HG03280 (cell line): ENCODE data around the gene CACNA2D4.

Experiments used
- ATAC-seq: cut with Tn5 transposase; IDR thresholded peaks from one replicate; pipeline ENCODE4 v1.9.1; 2021; ENCODE audit warnings: mild to moderate bottlenecking, moderate library complexity; ENCODE audit not compliant: unreplicated experiment

The CACNA2D4 gene

DNA sequence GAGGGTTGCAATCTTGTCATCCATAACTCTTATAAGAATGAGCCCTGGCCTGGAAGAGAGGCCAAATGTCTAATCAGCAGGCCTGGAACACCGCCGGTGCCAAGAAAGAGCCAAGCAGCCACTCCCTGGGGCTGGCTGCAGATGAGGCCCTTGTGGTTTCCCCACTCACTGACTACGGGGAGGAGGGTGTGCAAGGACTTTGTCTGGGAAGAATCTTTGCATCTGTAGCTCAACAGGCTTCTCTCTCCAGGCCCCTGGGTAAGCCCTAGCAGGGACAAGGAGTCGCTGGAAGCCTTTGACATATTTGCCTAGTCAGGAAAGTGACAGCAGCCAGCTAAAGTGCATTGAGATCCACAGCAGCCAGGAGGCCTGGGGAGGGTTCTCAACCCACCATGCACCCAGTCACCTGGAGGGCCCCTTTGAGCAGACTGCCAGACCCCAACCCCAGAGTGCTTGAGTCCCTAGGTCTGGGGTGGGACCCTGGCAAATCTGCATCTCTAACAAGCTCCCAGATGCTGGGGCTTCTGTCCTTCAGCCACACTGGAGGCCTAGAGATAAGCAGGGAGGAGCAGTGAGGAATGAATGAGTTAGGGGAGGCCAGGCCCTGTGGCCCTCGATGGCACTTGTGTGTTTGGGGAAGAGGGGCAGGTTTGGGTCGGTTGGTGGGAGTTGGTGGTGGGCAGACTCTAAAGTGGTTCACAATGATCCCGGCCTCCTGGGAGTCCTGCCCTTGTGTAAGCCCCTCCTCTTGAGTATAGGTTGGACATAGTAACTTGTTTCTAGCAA is 112.0 kb downstream of the CACNA2D4 start:
- ATAC-seq, result no peak

DNA sequence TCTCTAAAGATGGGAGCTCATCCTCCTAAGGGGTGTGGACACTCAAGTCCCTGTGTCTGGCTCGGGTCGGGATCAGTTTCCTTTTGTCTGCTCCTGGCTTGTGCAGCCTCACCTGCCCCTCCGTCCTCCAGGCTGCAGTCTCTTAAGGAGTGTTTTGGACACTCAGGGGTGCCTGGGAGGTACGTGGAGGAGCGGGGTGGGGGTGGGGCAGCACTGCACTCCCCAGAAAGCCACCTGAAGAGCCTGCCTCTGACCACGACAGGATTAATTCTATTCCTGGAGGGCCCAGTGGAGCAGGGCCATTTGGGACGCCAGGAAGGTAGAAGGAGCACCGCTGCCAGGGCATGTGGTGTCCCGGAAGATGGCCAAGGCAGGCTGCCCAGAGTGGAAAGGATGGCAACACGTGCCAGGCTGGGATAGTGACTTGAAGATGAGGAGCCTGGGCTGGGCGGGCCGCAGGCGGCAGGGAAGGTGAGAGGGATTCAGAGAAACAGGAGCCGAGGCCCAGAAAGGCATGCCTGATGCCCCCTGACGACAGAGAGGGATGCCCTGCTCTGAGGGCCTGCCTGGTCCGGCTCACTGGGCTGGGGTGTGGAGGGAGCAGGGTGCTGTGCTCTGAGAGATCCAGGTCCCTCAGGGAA is 112.9 kb downstream of the CACNA2D4 start:
- no peak for ATAC-seq

DNA sequence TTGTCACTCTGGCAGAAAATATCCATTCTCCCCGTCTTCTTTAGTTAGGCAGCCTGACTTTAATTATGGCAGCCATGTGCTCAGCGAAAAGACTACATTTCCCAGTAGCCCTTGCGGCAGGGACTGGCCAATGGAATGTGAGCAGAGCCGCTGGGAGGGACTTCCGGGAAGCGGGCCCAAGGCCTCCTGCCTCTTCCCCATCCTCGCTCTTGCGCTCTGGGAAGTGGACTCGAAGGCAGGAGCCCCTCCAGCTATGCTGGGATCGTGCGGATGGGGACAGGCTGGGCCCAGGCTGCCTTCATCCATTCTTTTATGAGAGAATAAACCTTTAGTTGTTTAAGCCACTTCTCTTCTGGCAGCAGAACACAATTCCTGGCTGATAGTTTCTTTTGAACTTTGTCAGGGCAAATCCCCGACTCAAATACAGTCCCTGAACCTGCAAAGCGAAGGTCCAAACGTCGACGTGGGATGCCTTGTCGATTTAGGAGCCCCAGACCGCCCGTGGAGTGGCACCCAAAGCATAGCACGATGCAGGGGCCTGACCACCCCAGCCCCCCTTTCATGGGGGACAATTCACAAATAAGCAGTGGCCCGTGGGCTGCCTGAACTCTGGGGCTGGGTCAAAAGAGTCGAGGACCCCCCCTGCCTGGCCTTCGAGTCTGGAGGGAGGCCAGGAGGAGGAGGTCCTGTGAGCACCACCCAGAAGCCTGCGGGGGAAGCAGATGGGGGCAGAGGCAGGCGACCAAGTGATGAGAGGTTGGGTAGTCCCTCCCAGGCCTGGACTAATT is 113.7 kb downstream of the CACNA2D4 start:
- peak; percentile 86 for ATAC-seq

DNA sequence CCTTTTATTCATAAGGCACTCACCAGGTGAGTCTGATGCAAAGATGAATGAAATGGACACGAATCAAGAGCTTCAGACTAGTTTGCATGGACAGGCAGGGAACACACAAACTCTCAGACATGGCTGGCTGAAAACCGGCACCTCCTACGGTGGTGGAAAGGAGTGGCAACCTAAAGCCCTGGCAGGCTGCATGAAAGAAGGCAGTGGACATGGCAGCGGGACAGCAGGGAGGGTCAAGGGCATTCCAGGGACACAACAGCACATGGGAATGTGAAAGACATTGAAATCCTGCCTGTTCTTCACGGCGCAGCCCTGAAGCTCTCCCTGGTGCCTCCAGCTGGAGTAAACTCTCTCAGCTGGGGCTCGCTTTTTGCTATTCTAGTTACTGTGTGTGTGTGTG is 114.7 kb downstream of the CACNA2D4 start:
- no peak for ATAC-seq

DNA sequence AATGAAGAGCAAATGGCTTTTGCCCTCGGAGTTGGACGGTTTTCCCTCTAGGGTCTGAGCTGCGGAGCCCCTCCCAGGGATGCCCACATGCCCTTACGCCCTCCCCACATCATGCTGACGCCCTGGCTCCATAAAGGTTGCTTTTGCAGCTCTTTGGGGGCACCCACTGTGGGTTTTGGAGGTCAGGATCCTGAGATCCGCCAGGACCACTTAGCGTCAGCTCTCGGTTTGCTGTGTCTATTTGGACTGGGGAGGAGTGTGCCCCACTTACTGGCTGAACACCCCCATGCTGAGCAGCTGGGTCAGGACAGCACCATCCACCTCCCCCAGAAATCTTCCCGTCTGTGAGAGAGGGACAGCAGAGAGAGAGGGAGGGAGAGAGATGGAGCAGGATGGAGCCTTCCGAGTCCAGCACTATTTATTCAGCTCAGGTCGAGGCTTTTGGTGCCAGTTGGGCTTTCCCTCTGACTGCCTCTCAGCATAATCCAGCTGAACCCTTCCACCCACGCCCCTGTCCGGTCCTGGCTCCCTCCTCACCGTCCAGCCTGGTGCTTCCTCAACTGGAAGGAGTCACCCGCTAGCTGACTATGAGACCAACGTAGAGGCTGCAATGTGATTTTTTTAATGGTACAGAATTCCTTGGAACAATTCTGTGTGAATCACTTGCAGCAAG is 117.0 kb downstream of the CACNA2D4 start:
- ATAC-seq, result no peak

DNA sequence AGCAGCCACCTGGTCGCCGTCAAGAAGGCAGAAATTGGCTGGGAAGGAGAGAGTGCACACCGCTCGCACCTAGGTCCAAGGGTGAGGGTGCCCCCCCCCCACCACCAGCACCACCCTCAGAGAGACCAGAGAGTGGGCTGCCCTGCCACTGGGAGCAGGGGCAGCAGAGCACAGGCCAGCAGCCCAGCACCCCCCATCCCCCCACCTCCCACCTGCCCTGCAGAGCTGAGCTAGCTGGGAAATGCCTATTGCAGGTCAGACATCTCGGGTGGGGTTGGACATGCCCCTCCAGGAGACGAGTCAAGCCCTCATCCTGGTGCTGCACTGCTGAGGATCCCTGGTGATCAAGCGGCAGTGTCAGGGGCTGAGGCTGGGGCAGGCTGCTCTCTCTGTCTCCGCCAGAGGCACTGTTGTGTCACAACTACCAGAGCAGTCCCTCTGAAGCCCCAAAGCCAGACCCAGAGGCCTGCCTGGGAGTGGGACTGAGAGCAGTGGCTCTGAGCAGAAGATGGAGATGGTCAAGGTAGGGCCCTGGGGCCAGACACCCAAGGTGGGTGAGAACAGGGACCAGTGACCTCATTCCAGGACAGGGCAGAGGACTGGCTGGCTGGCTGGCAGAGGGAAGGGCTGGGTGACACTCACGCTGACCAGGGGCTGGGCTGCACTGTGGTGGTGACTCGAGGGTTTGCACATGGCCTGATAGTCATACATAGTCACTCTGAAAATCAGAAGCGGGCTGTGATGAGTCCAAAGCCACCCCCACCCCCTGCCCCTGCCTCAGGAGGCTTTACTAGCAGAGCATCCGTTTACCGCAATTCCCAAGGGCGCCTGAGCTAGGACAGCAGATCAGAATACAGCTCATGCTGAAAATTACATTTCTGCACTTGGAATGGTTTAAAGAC is 117.8 kb downstream of the CACNA2D4 start:
- no peak for ATAC-seq

DNA sequence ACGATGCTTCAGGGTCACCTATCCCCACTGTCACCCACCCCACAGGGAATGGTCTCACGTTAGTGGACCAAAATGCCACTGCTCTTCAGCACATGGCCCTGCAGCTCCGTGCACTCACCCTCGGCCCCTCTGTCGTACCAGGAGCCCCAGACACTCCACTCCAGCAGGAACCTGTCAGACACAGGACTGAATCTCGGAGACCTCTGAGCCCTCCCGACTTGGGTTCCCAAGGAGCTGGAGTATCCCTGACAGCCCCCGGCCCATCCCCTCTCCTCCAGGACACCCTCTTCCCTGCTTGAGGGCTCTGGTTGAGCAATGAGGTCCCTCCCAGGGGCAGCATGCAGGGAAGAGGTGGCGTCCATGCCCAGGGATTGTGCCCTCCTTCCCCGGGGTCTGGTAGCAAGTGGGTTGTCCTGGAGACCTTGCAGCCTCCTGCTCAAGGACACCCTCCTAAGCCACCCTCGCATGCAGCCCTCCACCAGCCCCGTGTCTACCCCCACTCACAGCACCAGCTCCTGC is 118.5 kb downstream of the CACNA2D4 start:
- no peak for ATAC-seq

GRCh38 chr12:1799051-1799881 is 119.2 kb downstream of the CACNA2D4 start:
- no peak for ATAC-seq

DNA sequence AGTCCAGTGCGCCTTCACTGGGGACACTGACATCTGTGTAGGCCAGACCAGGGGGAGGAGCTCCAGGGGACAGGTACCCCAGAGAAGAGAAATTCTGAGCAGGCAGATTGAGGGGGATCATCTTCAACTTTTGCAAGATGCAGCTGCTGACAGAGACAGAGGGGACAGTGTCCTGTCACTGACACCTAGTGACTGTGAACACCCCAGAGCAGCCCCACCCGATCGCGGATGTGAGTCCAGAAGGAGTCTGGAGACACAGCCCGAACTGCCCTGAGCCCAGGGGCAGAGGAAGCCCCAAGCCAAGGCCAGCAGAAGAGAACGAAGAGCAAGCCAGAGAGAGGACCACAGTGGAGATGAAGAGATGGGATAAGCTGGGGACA is 119.8 kb downstream of the CACNA2D4 start:
- ATAC-seq, result no peak

DNA sequence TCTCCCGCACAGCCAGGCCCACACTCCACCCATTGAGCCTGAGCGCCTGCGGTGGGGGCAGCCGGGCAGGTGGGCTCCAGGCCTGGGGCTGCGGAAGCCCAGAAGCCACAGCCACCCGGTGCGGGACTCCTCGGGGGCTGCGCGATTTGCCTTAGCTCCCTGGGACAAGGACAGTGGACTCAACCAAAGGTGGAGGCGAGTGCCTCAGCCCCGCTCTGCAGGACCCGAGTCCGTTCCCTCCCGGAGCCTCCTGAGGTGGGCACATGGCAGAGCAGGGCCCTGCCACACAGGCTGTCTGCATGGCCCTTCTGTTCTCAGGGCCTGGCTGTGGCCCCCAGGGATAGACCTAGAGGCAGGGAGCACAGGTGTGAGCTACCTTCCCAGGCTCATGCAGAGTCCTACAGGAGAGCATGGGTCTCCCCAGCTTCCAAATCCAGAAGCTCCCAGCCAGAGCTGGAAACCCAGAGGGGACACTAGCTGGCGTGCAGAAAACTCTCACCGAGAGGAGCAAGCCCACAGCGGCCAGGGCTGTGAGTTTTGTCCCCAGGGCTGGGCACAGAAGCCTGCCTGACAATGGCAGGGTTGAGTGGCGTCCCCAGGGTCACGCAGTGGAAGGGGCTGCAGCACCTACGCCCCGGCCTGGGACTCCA is 120.3 kb downstream of the CACNA2D4 start:
- no peak for ATAC-seq

- ATAC-seq, result peak; percentile 16
Observed at GRCh38 chr12:1797011-1797901, 121.2 kb downstream of the CACNA2D4 start.

DNA sequence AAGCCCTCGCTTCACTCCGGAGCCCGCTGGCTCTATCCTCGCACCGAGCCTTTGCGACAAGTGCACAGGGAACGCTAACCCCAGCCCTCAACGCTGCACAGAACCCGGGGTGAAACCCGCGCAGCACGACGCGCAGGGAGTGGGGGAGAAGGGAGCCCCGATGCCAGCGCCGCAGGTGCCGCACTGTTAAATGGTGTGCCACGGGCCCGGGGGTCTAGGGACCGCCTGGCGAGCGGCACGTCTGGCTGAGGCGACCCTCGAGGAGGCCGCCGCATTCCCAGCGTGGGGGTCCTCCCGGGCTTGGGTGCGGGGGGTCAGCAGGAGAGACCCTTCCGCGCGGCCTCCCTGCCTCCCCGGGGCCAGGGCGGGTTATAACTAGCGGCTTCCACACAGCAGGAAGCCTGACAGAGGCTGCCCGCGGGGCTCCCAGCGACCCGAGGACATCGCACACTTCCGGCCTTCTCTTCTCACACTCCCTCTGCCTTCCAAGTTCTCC is 121.9 kb downstream of the CACNA2D4 start:
- peak; percentile 24 for ATAC-seq

- ATAC-seq, result peak; percentile 92
Observed at GRCh38 chr12:1795785-1796514, 122.5 kb downstream of the CACNA2D4 start.

DNA sequence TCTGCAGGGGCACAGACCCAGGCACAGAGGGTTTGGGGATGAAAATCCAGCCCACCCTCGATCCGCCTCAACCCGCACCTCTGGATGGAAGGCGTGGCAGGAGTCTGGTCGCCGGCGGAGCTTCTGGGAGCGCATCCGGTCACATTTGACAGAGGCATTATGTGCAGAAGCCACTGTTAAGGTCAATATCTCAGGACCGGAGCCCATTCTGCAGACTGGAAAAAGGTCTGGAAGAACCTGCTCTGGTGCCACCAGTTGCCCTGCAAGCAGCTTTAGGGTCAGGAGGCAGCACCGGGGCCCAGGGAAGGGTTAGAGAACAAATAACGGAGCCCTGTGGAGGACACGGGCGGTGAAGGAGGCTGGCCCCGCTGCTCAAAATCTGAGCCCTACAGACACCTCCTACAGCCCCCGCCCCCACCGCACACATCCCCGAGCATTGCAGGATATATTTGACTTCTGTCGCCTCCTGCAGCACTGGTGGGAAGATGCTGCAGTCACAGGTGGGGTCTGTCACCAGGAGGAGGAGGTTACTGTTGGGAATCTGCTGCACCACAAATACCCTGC is 123.1 kb downstream of the CACNA2D4 start:
- no peak for ATAC-seq

DNA sequence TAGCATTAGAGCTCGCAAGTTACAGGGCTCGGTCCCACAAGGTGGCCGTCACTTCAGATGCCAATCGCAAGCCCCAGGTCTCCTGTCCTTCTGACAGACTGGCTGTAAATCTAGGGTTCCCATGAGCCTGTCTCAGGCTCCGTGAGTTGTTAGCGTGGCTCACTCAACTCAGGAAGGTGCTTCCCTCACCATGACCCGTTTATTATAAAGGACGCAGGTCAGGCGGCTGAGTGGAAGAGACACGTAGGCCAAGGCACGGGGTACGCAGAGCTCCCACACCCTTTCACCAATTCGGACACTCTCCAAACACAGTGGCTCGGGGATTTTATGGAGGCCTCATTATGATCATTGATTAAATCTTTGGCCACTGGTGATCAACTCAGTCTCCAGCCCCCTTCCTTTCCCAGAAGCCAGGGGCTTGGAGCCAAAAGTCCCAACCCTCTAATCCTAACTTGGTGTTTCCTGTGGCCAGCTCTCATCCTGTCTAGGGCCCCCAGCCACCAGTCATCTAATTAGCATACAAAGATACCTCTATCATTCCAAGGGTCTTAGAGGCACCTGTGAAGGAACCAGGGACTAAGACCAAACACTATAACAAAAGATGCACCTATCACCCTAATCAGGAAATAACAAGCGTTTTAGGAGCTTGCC is 123.9 kb downstream of the CACNA2D4 start:
- ATAC-seq, result no peak
